ENCODE data around the gene RNGTT.
"Not testable (repeated sequence)": the region's sequence is repeated elsewhere in the genome, so short reads cannot be mapped to it uniquely, and the experiment has no call there.

The RNGTT gene

DNA sequence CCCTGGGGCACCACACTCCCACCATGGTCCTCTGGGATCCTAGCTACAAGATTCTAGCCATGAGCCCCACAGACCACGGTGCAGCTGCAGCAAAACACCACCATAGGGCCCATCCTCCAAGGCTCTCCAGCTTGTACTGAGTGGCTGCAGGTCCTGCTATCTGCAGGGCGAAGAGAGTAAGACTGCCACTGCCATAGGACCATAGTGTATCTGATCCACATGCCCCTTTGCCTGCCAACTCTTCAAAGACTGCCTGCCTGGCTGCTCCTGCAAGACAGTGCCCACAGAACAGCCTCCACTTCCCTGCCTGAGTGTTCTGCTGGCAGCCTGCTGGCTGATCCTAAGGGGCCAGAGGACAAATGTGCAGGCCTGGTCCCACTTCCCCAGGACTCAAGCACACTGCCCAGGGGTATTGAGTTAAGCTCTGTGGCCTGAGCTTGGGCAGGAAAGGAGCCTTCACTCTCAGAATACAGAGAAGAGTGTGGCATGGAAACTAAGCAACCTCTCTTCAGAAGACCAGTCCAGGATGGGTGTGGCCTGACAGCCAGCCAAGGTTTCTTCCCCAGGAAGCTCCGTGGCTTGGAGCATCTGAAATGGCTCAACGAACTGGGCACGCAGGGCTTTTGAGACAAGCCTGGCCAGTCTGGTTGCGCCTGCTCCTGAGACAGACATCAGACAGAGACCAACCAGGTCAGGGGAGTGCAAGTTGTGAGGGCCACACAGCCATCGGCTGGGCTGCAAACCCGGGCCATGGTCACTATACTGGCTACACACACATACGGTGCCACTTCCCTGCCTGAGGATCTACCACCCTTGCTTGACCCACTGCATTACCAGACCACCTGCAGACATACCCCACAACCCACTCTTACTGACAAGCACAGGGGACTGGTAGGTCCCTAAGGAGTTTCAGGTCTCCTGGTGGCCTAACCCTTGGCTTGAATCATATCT, 54.5 kb downstream of the RNGTT start:
- DNase-seq: no peak

DNA sequence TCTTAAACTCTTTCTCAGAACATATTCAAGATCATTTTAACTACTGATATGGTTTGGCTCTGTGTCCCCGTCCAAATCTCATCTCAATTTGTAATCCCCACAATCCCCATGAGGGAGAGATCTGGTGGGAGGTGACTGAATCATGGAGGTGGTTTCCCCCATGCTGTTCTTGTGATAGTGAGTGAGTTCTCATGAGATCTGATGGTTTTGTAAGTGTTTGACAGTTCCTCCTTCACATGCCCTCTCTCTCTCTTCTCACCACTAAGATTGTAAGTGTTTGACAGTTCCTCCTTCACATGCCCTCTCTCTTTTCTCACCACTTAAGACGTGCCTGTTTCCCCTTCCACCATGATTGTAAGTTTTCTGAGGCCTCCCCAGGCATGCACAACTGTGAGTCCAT, 56.3 kb downstream of the RNGTT start:
- not testable (repeated sequence) for DNase-seq

DNA sequence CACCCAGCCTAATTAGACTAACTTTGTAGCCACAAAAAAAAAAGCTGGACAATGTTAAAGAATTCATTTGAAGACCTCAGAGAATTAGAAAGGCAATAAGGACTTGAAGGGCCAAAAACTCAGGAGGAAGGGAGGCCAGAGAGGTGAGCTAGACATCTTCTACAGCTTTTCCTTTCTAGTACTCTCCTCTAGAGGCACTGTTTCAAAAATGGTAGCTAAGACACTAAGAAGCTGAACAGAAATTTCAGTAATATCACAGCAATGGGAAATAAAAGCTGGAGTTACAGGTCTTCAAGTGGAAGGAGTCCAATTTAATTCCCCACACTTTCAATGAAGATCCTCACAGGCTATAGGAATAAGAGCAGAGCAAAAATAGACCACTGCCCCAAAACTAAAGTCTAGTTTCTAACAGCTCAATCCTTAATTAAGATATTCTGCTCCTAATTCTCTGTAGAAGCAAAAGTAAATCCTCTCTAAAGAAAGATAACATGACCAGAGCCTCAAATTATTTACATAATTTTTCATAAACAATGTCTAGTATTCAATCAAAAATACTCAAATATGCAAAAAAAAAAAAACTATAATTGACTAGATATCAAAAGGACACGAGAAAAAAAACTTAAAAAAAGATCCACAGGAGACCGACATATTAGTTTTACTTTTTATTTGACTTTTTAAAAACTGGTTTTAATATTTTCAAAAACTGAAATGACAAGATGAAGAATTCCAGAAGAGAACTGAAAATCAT, 63.7 kb downstream of the RNGTT start:
- no peak for DNase-seq

DNA sequence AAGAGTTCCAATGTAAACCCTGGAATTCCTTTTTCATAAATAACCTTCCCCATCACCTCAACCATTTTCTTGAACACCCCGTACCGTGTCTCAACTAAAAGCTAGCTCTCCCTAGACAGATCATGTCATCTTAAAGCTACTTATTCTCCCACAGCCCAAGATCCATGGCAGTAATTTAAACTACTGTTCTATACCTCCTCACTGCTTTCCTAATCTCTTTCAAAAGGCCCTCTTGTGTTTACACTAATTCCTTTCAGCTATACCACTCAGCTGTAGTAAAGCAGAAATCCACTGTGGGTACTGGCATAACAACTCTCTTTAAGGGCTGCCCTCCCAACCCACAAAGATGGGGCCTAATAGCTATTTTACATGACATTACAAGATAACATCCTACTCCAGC, 67.5 kb downstream of the RNGTT start:
- DNase-seq: no peak

DNA sequence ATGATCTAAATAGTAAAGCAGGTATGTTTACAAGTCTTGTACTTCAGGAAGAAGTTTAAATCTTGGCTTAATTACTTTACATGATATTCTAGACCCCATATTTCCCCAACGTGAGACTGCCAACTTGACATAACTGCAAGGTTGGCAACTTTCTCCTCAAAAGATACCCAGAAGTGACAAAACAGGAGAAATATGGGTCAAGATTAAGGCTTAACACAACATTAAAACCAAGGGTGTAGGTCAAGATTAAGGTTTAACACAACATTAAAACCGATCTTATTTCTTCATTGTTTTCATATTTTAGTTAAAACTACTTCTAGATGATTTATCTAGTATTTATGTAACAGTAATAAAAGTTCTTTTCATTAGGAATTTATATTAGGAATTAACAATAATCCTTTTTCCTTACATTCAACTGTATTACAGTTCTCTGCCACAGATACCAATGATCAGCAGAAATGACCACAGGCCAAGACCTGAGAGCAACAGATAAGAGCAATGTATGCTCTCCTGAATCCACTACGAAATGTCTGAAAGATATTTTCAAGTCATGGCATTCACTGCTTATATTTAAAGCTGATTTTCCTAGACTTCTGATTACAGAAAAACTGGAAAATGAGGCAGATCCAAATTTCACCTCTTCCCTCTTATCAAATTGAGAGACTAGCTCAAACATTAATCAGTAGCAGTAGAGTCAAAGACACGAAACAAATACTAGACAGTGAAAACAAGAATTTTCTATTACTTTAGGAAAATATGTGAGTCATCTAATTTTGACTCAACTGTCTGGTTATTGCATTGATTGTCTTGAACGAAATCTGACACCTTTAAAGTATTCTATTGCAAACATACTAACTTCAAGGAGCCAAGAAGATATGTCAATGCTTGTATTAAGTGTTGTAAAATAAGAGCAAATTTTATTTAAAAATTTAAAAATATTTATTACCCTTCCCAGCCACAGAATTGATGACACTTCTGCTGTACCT, 72.3 kb downstream of the RNGTT start:
- DNase-seq: no peak

DNA sequence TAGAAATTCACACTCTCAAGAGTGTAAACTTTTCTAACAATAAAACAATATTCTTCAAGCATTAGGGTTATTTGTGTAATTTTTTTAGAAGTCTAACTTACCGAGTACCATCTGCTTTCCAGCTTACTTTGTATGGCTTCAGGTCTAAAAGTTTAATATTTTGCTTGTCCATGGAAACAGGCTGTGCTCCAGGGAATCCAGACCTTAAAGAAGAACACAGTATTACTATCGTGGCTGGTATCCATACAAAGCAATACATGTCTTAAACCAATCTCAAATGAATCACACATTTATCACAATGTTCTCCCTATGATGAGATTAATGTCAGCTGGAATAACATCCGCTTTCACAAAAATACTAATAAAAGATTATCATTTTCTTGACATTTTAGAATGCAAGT, 73.0 kb downstream of the RNGTT start:
- no peak for DNase-seq

DNA sequence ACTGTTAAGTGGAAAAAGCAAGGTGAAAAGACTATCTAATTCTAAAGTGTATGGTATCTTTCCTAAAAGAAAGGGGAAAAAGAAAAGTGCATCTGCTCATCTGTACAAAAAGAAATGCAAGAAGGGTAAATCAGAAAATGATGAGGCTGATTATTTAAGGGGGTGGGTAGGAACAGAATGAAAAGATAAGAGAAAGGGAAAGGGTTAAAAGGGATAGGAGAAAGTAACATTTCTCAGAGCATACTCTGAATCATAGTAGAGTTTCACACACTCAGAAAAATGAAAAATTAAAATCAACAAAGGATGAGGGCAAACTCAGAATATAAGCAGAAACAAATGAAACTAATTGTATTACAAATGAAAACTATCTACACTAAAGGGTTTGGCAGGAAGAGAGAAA, 79.1 kb downstream of the RNGTT start:
- DNase-seq: no peak

DNA sequence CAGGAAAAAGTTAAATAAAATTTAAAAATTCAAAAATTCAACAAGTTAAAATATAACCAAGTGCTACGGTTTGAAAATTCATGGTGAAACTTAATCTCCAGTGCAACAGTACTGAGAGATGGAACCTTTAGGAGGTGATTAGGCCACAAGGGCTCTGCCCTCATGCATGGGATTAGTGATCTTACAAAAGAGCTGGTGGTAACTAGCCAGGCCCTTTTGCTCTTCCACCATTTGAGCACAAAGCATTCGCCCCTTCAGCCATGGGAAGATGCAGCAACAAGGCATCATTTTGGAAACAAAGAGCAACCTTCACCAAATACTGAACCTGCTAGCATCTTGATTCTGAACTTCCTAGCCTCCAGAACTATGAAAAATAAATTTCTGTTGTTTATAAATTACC, 80.9 kb downstream of the RNGTT start:
- DNase-seq: no peak

DNA sequence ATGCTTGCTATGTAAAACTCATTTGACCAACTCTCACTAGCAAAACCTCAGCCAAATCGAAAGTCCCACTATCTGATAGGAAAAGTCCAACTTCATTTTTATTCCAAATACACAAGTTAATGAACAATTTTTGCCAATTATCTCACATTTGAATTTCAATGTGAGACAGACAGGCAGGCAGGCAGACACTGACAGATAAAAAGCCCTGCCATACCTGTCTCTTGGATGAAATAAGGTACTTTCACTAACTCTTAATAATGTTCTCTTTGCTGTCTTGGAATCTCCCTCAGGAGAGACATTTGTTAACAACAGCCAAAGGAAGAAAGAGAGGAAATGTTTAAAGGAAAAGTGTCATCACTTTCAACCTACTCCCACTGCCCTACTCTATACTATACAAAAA, 82.0 kb downstream of the RNGTT start:
- no peak for DNase-seq

DNA sequence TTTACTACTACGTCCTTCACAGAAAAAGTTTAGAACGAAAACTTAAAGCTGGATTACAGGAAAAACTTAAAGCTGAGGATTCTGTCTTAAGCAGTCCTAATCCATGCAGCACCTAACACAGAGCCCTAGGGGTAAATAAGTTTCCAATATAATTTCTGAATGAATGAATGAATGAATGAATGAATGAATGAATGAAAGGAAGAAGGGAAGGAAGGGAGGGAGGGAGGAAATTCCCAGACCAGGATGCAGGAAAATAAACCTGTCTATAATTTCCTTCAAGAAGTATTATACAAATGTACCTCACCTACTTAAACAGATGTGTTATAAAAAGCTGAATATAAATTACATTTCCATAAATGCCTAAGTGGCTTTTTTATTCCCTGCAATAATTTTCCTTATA, 83.4 kb downstream of the RNGTT start:
- DNase-seq: no peak

DNA sequence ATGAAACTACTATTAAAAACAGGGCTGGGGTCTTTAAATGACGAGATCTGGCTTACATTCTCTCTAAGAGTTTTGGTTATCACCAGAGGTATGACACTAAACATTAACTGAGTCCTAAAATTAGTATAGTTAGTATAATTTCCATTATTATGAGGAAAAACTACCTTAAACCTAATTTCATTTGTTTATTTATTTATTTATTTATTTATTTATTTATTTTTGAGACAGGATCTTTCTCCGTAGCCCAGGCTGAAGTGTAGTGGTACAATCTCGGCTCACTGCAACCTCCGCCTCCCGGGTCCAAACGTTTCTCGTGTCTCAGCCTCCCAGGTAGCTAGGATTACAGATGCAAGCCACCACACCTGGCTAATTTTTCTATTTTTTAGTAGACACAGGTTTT, 85.5 kb downstream of the RNGTT start:
- no peak for DNase-seq

DNA sequence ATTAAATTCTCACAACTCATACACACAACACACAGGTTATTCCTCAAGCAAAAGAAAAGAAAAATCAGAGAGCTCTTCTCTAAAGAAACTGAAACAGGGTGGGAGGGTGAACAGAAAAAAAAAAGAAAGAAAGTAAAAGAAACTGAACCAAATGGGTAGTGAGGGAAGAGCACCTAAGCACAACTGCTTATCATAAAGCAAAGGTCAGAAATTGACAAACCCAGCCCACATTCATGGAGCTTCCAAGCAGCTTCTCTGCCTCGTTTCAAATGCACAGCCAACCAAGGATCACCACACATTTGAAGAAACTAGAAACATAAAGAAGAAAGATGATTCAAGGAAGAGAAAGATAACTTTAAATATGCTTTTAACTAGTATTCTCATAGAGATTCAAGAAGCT, 90.5 kb downstream of the RNGTT start:
- no peak for DNase-seq

DNA sequence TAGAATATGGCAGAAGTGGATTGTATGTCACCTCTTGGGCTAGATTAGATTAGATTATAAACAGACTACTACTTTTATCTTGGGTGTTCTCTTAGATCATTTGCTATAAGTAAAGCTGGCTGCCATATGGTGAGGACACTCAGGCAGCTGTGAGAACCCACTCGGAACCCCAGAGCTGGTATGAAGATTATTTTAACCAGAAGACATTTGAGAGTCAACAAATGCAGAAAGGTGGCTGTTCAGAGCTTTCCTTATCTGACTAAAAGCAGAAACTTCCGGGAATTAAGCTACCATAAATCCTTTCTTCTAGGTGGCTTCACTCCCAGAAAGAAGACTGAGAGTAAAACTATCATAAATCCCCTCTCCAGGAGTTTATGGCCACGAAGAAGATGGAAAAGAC, 91.9 kb downstream of the RNGTT start:
- no peak for DNase-seq

DNA sequence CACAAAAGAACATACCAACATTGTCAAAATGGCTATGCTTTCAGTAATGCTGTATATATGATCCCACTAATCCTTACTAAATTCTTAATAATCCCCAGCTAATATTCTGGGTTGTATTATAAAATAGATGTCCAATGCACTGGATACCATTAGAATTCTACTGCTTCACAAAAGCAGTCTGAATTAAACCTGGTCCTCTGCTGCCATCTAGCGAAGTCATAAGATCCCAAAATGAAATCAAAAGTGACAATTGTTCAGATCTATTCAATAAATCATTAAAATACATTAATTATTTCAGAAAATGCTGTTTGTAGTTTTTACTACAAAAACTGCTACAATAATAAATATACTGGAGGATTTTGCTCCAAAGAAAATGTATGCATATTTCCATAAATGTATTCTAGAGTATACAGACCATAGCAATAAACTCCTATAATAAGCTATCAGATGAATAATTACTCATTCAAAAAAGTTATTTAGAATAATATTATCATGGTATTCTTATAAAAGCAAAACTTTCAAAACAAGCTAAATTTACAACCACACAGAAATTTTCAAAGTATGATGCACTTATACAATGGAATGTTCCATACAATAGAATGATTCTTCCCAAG, 92.6 kb downstream of the RNGTT start:
- DNase-seq: peak; percentile 5 to 25

DNA sequence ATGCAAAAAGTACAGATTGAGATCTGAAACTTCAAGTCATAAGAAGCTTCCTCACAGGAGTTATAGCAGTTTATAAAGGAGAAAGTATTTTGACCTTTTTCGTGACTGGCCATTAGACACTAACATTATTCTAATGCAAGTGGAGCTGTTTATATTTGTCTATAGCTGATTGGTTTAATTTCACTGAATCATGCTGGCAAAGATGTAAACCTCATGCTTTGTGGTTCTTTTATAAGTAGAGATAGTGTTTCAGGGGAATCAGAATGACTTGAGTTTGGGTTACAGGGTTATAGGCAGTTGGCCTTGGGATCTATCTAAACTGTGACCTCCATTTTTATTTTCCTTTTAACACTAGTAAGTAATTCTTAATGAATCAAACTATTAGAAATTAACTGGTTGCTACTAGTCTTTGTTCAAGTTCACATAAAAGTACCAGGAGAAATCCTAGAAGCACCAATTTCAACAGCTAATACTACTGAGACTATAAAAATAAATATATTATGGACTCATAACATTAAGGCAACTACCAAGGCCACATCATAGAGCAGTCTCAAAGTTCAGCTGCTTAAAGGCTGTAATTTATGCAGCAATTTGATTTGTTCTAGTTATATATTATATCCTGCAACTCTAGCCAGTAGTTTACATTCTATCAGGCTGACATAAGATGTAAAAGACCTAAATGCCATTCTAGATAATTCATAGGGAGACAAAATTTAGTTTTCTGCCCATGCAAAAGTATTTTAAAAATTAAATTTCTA, 94.0 kb downstream of the RNGTT start:
- no peak for DNase-seq

DNA sequence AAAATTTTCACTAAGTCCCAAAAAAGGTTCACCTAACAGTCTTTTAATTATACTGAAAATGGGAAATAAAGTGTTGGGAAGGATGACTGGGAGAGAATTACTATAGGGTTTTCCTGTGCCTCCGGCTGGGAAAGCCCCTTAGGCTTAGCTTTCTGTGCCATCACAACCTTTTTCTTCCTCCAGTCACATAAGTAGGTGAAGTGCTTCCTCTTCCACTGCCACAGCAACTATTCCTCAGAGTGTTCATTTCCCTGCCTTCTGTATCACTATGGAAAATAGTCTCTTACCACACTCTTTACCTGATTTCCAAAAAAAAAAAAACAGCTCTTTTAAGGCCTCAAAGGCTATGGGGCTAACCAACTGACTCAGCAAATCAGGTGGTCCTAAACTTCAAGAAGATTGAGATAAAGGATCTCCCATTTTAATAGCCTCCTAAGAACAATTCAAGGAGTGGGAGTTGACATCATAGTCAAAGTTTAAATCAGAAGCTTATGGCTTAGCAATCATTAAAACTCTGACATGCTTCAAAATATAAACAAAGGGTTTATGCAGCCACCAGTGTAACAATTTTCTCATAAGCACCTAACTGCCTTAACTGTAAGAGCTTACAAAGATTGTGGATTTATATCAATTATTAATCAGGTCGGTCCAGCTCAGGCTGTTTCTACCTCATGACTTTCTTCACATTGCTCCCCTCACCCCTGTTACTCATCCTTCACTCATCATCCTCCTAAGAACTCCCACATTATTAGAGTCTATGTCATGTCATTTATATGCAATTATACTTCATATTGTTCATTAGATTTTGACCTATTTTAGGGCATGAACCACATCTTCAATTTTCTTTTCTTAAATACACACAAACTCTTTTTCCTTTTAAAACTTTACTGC, 95.3 kb downstream of the RNGTT start:
- DNase-seq: no peak

DNA sequence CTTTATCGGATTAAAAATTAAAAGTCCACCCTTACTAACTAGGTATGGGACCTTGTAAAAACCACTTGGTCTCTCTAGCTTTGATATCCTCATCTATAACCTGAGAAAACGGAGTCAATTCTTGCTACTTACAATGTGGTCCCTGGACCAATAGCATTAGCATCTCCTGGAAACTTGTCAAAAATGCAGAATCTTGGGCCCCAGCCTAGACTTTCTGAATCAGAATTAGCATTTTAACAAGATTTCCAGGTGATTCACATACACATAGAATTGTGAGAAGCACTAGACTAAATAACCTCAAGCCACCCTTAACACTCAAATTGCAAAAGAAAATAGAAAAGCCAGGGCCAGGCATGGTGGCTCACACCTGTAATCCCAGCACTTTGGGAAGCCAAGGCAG, 96.6 kb downstream of the RNGTT start:
- DNase-seq: no peak

DNA sequence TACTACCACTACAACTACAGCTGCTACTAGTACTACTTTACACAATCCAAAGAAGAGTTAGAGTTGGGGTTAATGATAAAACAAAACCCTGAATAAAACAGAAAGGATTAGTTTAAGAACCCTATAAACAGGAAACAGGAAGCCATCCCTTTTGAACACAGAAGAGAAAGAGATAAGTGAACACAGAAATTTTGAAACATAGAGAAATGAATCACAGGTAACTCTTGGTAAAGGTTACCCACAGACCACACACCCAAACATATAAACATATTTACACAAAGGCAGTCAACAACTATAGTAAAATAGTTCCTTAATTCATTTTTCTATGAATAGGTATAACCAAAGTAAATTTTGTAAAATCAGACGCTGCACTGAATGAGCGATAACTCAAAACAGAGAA, 98.1 kb downstream of the RNGTT start:
- DNase-seq: no peak

DNA sequence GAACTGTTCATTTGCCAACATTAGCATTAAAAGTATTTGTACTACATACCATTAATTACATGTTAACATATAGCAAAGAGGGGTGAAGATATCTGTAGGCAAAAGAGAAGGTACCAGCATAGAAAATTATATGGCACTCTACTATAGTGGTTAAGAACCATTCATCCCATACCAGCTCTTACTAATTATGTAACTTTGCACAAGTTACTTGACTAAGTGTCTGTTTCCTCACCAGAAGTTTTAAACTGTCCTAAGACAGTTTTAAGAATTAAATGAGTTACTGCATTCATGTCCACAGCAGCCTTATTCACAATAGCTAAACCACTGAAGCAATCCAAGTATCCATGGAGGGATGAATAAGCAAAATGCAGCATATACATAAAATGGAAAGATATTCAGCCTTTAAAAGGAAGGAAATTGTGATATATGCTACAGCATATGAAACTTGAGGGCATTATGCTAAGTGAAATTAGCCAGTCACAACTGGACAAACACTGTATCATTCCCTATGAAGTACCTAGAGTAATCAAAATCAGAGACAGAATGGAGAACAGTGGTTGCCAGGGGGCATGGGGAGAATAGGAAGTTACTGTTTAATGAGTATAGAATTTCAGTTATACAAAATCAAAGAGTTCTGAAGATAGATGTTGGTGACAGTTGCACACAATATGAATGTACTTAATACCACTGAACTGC, 98.9 kb downstream of the RNGTT start:
- DNase-seq: no peak

DNA sequence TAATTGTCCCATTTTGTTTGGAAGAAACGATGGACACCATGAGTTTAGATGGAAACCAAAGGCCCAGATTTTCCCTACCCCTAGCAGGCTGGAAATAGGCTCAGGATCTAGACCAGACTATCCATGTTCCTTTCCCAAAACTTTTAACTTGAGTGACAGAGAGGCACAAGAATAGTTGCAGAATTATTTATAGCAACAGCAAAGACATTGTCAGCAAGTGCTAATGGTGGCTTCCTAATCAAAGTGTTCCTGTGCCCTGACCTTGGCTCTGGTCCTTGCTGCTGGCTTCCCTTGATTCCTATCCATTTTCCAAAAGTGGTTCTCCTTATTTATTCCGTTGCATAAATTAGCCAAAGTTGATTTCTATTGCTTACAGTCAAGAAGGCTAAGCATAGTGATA, 103.1 kb downstream of the RNGTT start:
- DNase-seq: no peak
